A549 (cell line): ENCODE results near the gene AHNAK2. TPM values are rescaled to one million over a fixed set of nuclear protein-coding genes. Genes with fewer than 3 reads are reported as not detected.

ENCODE experiments used
- ATAC-seq, 2 experiments: fragments of 200-7000 bp in 1 of 2; fragments of >200 bp in 1 of 2; cut with Nextera tagmentation in 1 of 2; cut with Tn5 transposase in 1 of 2; 3 replicates each; pipeline versions ENCODE4 v1.8.0 to v1.9.1; 2018 to 2020; ENCODE audit warnings: mild to moderate bottlenecking in 1 of 2, moderate library complexity in 1 of 2
- CTCF ChIA-PET: fragments of 300-600 bp; sonication (Branson Sonifier 250); formaldehyde crosslinking; extraction: SDS; loops from one replicate; lab custom pipeline; 2021; ENCODE audit warnings: antibody characterized with exemption, inconsistent platforms; lab: Yijun Ruan, JAX
- POLR2A ChIA-PET: fragments of 350-600 bp; formaldehyde crosslinking; extraction: SDS; loops from one replicate; lab custom pipeline; 2021; ENCODE audit warnings: antibody characterized with exemption, inconsistent platforms; lab: Yijun Ruan, JAX
- DNase-seq, 2 experiments: peaks; one replicate each; pipeline versions ENCODE4 v3.0.0 to v3.0.0-alpha.2; 2011 to 2016; ENCODE audit warnings: low read depth in 1 of 2, low spot score in 1 of 2
- FAIRE-seq: peaks from 2 replicates; lab custom pipeline; 2011; peaks lifted over from hg19 to GRCh38; lab: Jason Lieb, UNC
- H3K27ac ChIP-seq, 2 experiments: fragments of >200 bp; sonication (Bioruptor Twin); formaldehyde crosslinking; 3 replicates each; pipeline ENCODE4 v1.5.1; 2016 to 2017
- H3K4me1 ChIP-seq: fragments of >200 bp; sonication (Bioruptor Twin); formaldehyde crosslinking; 3 replicates; pipeline ENCODE4 v1.6.1; 2016
- H3K4me2 ChIP-seq: fragments of >200 bp; sonication (Bioruptor Twin); formaldehyde crosslinking; 3 replicates; pipeline ENCODE4 v1.6.1; 2016
- H3K4me3 ChIP-seq: fragments of >200 bp; sonication (Bioruptor Twin); formaldehyde crosslinking; 3 replicates; pipeline ENCODE4 v1.5.1; 2016
- H3K9me3 ChIP-seq: fragments of >200 bp; sonication (Bioruptor Twin); formaldehyde crosslinking; 3 replicates; pipeline ENCODE4 v1.6.1; 2016
- BHLHE40 ChIP-seq: IDR thresholded peaks from 2 replicates; pipeline ENCODE4 v1.6.1; 2012; ENCODE audit warnings: low read depth, low read length, inconsistent platforms
- CBX2 ChIP-seq: fragments of 200-600 bp; sonication (generic); IDR thresholded peaks from 2 replicates; pipeline ENCODE4 v1.6.1; 2016; ENCODE audit warnings: low read depth, mild to moderate bottlenecking, borderline replicate concordance
- EHF ChIP-seq: fragments of 250-450 bp; sonication (Bioruptor Pico); IDR thresholded peaks from 2 replicates; pipeline ENCODE4 v1.5.0; 2020; ENCODE audit warnings: mild to moderate bottlenecking
- EP300 ChIP-seq, 2 experiments: fragments of >200 bp; sonication (Bioruptor Twin); formaldehyde crosslinking; IDR thresholded peaks; 2 replicates in 1 of 2; 3 replicates in 1 of 2; pipeline ENCODE4 v1.6.1; 2016 to 2017
- FOSB ChIP-seq: fragments of 250-450 bp; sonication (Bioruptor Pico); IDR thresholded peaks from 2 replicates; pipeline ENCODE4 v1.5.0; 2020; ENCODE audit warnings: mild to moderate bottlenecking, moderate library complexity
- FOXS1 ChIP-seq: fragments of 250-450 bp; sonication (Bioruptor Pico); IDR thresholded peaks from 2 replicates; pipeline ENCODE4 v1.5.0; 2020; ENCODE audit warnings: mild to moderate bottlenecking, moderate library complexity
- HDAC2 ChIP-seq: fragments of 200-600 bp; sonication (generic); IDR thresholded peaks from 2 replicates; pipeline ENCODE4 v1.6.1; 2016
- HOXA7 ChIP-seq: fragments of 250-450 bp; sonication (Bioruptor Pico); IDR thresholded peaks from 2 replicates; pipeline ENCODE4 v1.5.0; 2020; ENCODE audit warnings: mild to moderate bottlenecking, moderate library complexity
- HOXB13 ChIP-seq: fragments of 250-450 bp; sonication (Bioruptor Pico); IDR thresholded peaks from 2 replicates; pipeline ENCODE4 v1.5.0; 2020; ENCODE audit warnings: low read depth, mild to moderate bottlenecking, moderate library complexity
- JUN ChIP-seq, 2 experiments: fragments of >200 bp; sonication (Bioruptor Twin); formaldehyde crosslinking; IDR thresholded peaks; 2 replicates in 1 of 2; 3 replicates in 1 of 2; pipeline ENCODE4 v1.6.1; 2016 to 2017
- KDM5A ChIP-seq: fragments of 200-600 bp; sonication (generic); IDR thresholded peaks from 2 replicates; pipeline ENCODE4 v1.6.1; 2016; ENCODE audit warnings: antibody characterized with exemption, mild to moderate bottlenecking
- MAZ ChIP-seq: fragments of 150-350 bp; IDR thresholded peaks from 2 replicates; pipeline ENCODE4 v1.6.1; 2014; ENCODE audit warnings: antibody characterized with exemption, low read depth, low read length, borderline replicate concordance
- MYC ChIP-seq: IDR thresholded peaks from 2 replicates; pipeline ENCODE4 v1.6.1; 2012; ENCODE audit warnings: mild to moderate bottlenecking, inconsistent platforms, low read length, improper control_type of control experiment, borderline replicate concordance
- NPAS2 ChIP-seq: fragments of 250-450 bp; sonication (Bioruptor Pico); IDR thresholded peaks from 2 replicates; pipeline ENCODE4 v1.8.0; 2022; ENCODE audit warnings: mild to moderate bottlenecking, moderate library complexity, borderline replicate concordance
- NR3C1 ChIP-seq: fragments of >200 bp; sonication (Bioruptor Twin); formaldehyde crosslinking; IDR thresholded peaks from 3 replicates; pipeline ENCODE4 v1.6.1; 2017
- POLR2A ChIP-seq: IDR thresholded peaks from 2 replicates; pipeline ENCODE4 v1.6.1; 2012; ENCODE audit warnings: mild to moderate bottlenecking, low read length
- POLR2AphosphoS2 ChIP-seq: conservative IDR thresholded peaks from 2 replicates; pipeline ENCODE4 v1.6.1; 2012; ENCODE audit warnings: low read length, improper control_type of control experiment, inconsistent platforms
- RNF2 ChIP-seq: fragments of 200-600 bp; sonication (generic); IDR thresholded peaks from 2 replicates; pipeline ENCODE4 v1.6.1; 2016; ENCODE audit warnings: low read depth, mild to moderate bottlenecking, antibody characterized with exemption, moderate library complexity, borderline replicate concordance
- SMC3 ChIP-seq: fragments of >200 bp; sonication (Bioruptor Twin); formaldehyde crosslinking; IDR thresholded peaks from 3 replicates; pipeline ENCODE4 v1.6.1; 2018; ENCODE audit warnings: inconsistent platforms
- SREBF2 ChIP-seq: fragments of 450-650 bp; IDR thresholded peaks from 2 replicates; pipeline ENCODE4 v1.6.1; 2014; ENCODE audit warnings: mild to moderate bottlenecking, moderate library complexity
- ZC3H11A ChIP-seq: fragments of 450-650 bp; IDR thresholded peaks from 2 replicates; pipeline ENCODE4 v1.6.1; 2014; ENCODE audit warnings: antibody characterized with exemption, mild to moderate bottlenecking
- ZFP36 ChIP-seq: fragments of 450-650 bp; IDR thresholded peaks from 2 replicates; pipeline ENCODE4 v1.6.1; 2014; ENCODE audit warnings: borderline replicate concordance; ENCODE audit not compliant: partially characterized antibody
- ZNF302 ChIP-seq: fragments of 250-450 bp; sonication (Bioruptor Pico); IDR thresholded peaks from 2 replicates; pipeline ENCODE4 v1.9.0; 2021; ENCODE audit warnings: inconsistent platforms, mild to moderate bottlenecking, moderate library complexity
- ZSCAN20 ChIP-seq: fragments of 250-450 bp; sonication (Bioruptor Pico); IDR thresholded peaks from 2 replicates; pipeline ENCODE4 v1.8.0; 2022; ENCODE audit warnings: mild to moderate bottlenecking, moderate library complexity
- WGBS: methylation state at CpG from one replicate; pipeline ENCODE4 v1.1.6; 2017; ENCODE audit errors: missing lambda C conversion rate; 5-methylcytosine and 5-hydroxymethylcytosine counted together
- polyA plus RNA-seq, 4 experiments: library from polyadenylated mRNA; depleted of rRNA in 3 of 4; stranded (reverse); fragments of >200 nt; fragmentation: RNase III in 1 of 4; extraction: RNeasy Plus Mini Kit Qiagen cat#74134 plus additional on column Dnase treatment in 1 of 4; gene quantifications; 2 replicates in 3 of 4; 3 replicates in 1 of 4; pipeline ENCODE4 v1.2.3, GENCODE V29; 2011 to 2017
- TF ChIP-seq, protein P1 (sequence below): fragments of 150-350 bp; IDR thresholded peaks from 2 replicates; pipeline ENCODE4 v1.6.1; 2014; ENCODE audit warnings: low read depth, mild to moderate bottlenecking, low read length
- TF ChIP-seq, protein P2 (sequence below): IDR thresholded peaks from 2 replicates; pipeline ENCODE4 v1.6.1; 2012
- TF ChIP-seq, protein P3 (sequence below): IDR thresholded peaks from 2 replicates; pipeline ENCODE4 v1.6.1; 2012; ENCODE audit warnings: low read depth, borderline replicate concordance
- TF ChIP-seq, protein P4 (sequence below): IDR thresholded peaks from 2 replicates; pipeline ENCODE4 v1.6.1; 2012
- TF ChIP-seq, protein P5 (sequence below): fragments of 250-450 bp; sonication (Bioruptor Pico); IDR thresholded peaks from 2 replicates; pipeline ENCODE4 v1.5.0; 2021; ENCODE audit warnings: mild to moderate bottlenecking, moderate library complexity, borderline replicate concordance

AHNAK2 gene
- polyA plus RNA-seq, 2 of the 4 experiments (the other 2 are of a cell fraction): 43.3 to 43.7 TPM

DNA sequence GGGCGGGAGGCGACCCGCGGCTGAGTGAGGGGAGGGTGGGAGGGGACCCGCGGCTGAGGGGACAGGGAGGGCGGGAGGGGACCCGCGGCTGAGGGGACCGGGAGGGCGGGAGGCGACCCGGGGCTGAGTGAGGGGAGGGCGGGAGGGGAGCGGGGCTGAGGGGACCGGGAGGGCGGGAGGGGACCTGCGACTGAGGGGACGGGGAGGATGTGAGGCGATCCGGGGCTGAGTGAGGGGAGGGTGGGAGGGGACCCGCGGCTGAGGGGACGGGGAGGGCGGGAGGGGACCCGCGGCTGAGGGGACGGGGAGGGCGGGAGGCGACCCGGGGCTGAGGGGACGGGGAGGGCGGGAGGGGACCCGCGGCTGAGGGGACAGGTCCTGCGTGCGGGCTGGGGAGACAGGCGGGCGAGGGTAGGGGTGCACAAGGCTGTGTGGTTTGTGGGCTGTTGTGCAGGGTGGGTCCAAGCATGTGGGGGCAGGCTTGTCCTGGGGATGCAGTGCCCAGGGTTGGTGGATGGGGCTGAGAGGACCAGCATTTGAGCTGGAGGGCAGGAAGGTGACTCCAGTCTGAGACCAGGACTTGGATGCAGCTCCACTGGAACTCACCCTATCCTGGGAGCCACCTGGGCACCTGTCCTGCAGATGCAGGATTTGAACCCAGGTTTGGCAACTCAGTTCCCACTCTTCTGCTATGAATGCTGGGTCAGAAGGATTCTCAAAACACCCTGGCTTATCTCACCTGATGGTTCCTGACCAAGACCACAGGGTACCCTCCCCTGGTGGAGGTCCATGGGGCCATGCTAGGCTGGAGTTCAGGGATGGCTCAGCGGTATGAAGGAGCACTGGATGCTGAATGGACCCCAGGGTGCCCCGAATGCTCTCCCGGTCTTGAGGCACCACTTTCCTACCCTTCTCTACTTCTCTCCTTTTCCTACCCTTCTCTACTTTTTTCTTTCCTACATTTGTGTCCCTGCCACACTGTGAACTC, 44.1 kb downstream of the AHNAK2 start:
- TF ChIP-seq NPAS2 (CRISPR knock-in tag) (no peak), ZFP36 (no peak), ZSCAN20 (CRISPR knock-in tag) (no peak), HOXB13 (CRISPR knock-in tag) (no peak), CBX2 (no peak), HOXA7 (CRISPR knock-in tag) (no peak), RNF2 (no peak), BHLHE40 (no peak), HDAC2 (no peak), FOXS1 (no peak), EHF (no peak), SREBF2 (no peak), FOSB (CRISPR knock-in tag) (no peak), MYC (no peak), ZC3H11A (no peak), JUN (IDR thresholded peaks at IDR 0.05) (no peak), KDM5A (no peak)
- TF ChIP-seq, protein P1, sequence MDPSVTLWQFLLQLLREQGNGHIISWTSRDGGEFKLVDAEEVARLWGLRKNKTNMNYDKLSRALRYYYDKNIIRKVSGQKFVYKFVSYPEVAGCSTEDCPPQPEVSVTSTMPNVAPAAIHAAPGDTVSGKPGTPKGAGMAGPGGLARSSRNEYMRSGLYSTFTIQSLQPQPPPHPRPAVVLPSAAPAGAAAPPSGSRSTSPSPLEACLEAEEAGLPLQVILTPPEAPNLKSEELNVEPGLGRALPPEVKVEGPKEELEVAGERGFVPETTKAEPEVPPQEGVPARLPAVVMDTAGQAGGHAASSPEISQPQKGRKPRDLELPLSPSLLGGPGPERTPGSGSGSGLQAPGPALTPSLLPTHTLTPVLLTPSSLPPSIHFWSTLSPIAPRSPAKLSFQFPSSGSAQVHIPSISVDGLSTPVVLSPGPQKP: no peak
- TF ChIP-seq, protein P2, sequence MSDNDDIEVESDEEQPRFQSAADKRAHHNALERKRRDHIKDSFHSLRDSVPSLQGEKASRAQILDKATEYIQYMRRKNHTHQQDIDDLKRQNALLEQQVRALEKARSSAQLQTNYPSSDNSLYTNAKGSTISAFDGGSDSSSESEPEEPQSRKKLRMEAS: no peak
- TF ChIP-seq, protein P3, sequence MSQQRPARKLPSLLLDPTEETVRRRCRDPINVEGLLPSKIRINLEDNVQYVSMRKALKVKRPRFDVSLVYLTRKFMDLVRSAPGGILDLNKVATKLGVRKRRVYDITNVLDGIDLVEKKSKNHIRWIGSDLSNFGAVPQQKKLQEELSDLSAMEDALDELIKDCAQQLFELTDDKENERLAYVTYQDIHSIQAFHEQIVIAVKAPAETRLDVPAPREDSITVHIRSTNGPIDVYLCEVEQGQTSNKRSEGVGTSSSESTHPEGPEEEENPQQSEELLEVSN: no peak
- no peak for DNase-seq
- Histone ChIP-seq H3K4me3 (peak overlapping the region; percentile 48), H3K4me2 (peak overlapping the region; percentile 96), H3K4me1 (peaks cover 7% of the 10 kb centered on the region; the same call in 1 of the 3 replicates), H3K9me3 (no peaks in the 10 kb centered on the region), H3K27ac (peak overlapping the region; percentile 79 to 92)
- 95% methylated on average over 3 of the region's 42 CpGs for WGBS
- peak; percentile 4 to 6; a peak in 4 of 6 replicates for ATAC-seq
- FAIRE-seq: no peak
- CTCF ChIA-PET: interaction anchor here (0.8 to 8.8 kb wide), 17 partner anchors 9 to 166 kb away, joined by 3 to 86 read pairs (median 5); partner anchors contain the start of gene PLD4
- POLR2A ChIA-PET: interaction anchor here (1.2 to 3.5 kb wide), 3 partner anchors 36 to 40 kb away, joined by 4 to 22 read pairs (median 9); no protein-coding TSS in a partner anchor

DNA sequence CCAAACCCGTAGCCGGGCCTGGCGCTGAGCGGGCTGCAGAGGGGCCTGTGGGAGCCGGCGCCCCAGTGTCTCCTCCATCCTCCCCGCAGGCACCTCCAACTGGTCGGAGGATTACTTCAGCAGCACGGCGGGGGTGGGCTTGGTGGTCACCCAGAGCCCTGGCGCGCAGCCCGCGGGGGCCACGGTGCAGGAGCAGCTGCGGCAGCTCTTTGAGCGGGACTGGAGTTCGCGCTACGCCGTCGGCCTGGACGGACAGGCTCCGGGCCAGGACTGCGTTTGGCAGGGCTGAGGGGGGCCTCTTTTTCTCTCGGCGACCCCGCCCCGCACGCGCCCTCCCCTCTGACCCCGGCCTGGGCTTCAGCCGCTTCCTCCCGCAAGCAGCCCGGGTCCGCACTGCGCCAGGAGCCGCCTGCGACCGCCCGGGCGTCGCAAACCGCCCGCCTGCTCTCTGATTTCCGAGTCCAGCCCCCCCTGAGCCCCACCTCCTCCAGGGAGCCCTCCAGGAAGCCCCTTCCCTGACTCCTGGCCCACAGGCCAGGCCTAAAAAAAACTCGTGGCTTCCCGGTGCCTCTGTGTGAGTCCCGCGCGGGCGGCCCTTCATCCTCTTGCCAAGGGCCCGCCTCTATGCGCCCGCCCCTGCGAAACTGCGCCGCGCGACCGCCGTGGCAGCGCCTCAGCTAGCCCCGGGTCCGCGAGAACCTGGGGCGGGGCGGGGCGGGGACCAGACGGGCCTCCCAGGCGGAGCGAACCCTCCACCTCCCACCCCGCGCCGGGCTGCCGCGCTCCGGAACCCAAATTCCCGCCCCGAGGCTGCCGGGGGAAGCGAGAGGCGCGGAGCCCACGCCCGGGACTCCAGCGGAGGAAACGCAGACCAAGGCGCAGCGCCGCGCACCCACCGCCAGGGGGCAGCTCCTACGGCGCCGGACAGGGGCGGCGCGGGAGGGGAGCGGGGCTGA, 45.2 kb downstream of the AHNAK2 start:
- CTCF ChIA-PET: interaction anchor here (0.8 to 8.8 kb wide), 13 partner anchors 8 to 121 kb away, joined by 3 to 86 read pairs (median 4); partner anchors contain the start of gene PLD4
- no peak for FAIRE-seq
- TF ChIP-seq POLR2AphosphoS2 (no peak), POLR2A (no peak), KDM5A (no peak), SMC3 (peak; percentile 88), JUN (IDR thresholded peaks at IDR 0.05) (peak in 1 of 2 experiments; percentile 37; a peak in 1 of 5 replicates), ZNF302 (CRISPR knock-in tag) (no peak), ZFP36 (peak; percentile 90), NR3C1 (no peak), FOSB (CRISPR knock-in tag) (no peak), EP300 (IDR thresholded peaks at IDR 0.05) (no peak), MAZ (peak; percentile 72; the same call in 1 of the 2 replicates)
- TF ChIP-seq, protein P3: peak; percentile 58
- TF ChIP-seq, protein P4, sequence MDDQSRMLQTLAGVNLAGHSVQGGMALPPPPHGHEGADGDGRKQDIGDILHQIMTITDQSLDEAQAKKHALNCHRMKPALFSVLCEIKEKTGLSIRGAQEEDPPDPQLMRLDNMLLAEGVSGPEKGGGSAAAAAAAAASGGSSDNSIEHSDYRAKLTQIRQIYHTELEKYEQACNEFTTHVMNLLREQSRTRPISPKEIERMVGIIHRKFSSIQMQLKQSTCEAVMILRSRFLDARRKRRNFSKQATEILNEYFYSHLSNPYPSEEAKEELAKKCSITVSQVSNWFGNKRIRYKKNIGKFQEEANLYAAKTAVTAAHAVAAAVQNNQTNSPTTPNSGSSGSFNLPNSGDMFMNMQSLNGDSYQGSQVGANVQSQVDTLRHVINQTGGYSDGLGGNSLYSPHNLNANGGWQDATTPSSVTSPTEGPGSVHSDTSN: no peak
- TF ChIP-seq, protein P5, sequence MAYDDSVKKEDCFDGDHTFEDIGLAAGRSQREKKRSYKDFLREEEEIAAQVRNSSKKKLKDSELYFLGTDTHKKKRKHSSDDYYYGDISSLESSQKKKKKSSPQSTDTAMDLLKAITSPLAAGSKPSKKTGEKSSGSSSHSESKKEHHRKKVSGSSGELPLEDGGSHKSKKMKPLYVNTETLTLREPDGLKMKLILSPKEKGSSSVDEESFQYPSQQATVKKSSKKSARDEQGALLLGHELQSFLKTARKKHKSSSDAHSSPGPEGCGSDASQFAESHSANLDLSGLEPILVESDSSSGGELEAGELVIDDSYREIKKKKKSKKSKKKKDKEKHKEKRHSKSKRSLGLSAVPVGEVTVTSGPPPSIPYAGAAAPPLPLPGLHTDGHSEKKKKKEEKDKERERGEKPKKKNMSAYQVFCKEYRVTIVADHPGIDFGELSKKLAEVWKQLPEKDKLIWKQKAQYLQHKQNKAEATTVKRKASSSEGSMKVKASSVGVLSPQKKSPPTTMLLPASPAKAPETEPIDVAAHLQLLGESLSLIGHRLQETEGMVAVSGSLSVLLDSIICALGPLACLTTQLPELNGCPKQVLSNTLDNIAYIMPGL: no peak

More for the DNA sequence above, 45.2 kb downstream of the AHNAK2 start:
- H3K9me3 ChIP-seq: no peaks in the 10 kb centered on the region
- POLR2A ChIA-PET: interaction anchor here (1.2 to 3.5 kb wide), 2 partner anchors 37 to 41 kb away, joined by 4 to 22 read pairs; no protein-coding TSS in a partner anchor
- WGBS: 79% methylated on average over 38 of the region's 100 CpGs
- peak overlapping the region; percentile 79 to 92 for H3K27ac ChIP-seq
- DNase-seq (peak; percentile 79 to 89), ATAC-seq (peak; percentile 57 to 80)
- H3K4me2 ChIP-seq: peak overlapping the region; percentile 96
- H3K4me1 ChIP-seq: peaks cover 7% of the 10 kb centered on the region; the same call in 1 of the 3 replicates
- peak overlapping the region; percentile 48 for H3K4me3 ChIP-seq
